Ascending aorta (tissue), 2 donors: ENCODE measurements around the gene NTMT1. TPM values are rescaled to one million over a fixed set of nuclear protein-coding genes. Genes with fewer than 3 reads are reported as not detected.
A peak's percentile ranks its signal among the peaks of the same experiment; 100 is the strongest.

Experiments used
- DNase-seq, 2 donors: peaks; one replicate each; pipeline ENCODE4 v3.0.0-alpha.2; 2019; ENCODE audit warnings: low spot score in 2 of 2
- H3K27ac ChIP-seq, 2 donors: fragments of 200-600 bp; sonication (generic); one replicate each; pipeline ENCODE4 v1.5.1; 2016 to 2017; ENCODE audit warnings: mild to moderate bottlenecking in 1 of 2
- H3K27me3 ChIP-seq: fragments of 200-600 bp; sonication (generic); one replicate; pipeline ENCODE4 v1.5.1; 2017
- H3K36me3 ChIP-seq, 2 donors: fragments of 200-600 bp; sonication (generic); one replicate each; pipeline ENCODE4 v1.5.1; 2016
- H3K4me1 ChIP-seq, 2 donors: fragments of 200-600 bp; sonication (generic); one replicate each; pipeline ENCODE4 v1.5.1; 2016 to 2017; ENCODE audit warnings: mild to moderate bottlenecking in 1 of 2
- H3K4me3 ChIP-seq, 2 donors: fragments of 200-600 bp; sonication (generic); one replicate each; pipeline ENCODE4 v1.5.1; 2016 to 2017; ENCODE audit warnings: mild to moderate bottlenecking in 1 of 2
- H3K9me3 ChIP-seq, 2 donors: fragments of 200-600 bp; sonication (generic); one replicate each; pipeline ENCODE4 v1.5.1; 2016
- intact Hi-C: fragments of 100-400 bp; cut with DNase I; formaldehyde crosslinking; loops from one replicate; pipeline ENCODE4 v1.15.1; 2023
- total RNA-seq: library from RNA; depleted of rRNA; stranded (reverse); fragments of >200 nt; gene quantifications from one replicate; pipeline ENCODE4 v1.1.0, GENCODE V29; 2016
- TF ChIP-seq, protein P1 (sequence below), 3 experiments: fragments of 200-600 bp in 2 of 3; fragments of 450-650 bp in 1 of 3; sonication (generic) in 2 of 3; IDR thresholded peaks; one replicate each; pipeline ENCODE4 v1.5.1; 2016 to 2019; ENCODE audit warnings: antibody characterized with exemption in 3 of 3, mild to moderate bottlenecking in 1 of 3, moderate library complexity in 1 of 3

Gene NTMT1
- total RNA-seq, 1 donor from 2014 or later, result 6.9 TPM

DNA sequence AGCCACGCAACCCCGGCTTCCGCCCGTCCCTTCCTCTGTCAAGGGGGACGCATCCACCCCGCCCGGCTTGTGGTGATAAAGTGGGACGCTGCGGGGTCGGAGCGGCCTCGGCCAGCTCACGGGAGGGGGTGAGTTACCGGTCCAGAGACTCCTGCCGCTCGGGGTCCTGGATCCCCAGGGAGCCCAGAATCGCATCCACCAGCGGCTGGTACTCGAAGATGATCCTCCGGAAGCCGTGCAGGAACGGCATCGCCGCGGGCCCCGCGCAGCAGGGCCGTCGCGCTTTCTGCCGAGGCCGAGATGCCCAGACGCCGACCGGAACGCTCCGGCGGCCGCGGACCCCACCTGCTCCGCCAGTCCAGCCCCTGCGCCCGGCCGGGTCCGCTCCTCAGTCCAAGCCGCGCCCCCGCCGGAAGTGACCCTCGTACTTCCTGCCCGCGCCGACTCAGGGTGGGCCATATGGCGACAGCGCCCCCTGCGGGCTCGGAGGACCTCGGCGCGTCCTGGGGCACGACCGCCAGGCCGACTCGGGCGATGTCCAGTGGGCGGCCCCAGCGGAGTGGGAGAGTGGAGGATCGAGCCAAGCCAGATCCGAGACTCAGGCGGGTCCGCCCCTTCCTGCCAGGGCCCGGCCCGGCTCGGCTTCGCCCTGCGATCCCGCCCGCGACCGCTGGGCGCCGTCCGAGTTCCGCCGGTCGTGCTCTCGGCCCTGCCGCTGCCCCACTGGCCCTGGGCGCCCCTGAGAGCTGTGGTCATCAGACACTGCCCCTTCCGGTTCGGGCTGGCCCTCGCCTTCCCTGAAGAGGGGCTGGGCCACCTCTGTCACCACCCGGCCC is 16.0 kb downstream of the NTMT1 start, which contains the start of gene ASB6:
Gene ASB6 (minus strand): TSS at position 402 of the 836 bp plus-strand sequence. CDS start 152 bp downstream, at position 250.
- TF ChIP-seq, protein P1, sequence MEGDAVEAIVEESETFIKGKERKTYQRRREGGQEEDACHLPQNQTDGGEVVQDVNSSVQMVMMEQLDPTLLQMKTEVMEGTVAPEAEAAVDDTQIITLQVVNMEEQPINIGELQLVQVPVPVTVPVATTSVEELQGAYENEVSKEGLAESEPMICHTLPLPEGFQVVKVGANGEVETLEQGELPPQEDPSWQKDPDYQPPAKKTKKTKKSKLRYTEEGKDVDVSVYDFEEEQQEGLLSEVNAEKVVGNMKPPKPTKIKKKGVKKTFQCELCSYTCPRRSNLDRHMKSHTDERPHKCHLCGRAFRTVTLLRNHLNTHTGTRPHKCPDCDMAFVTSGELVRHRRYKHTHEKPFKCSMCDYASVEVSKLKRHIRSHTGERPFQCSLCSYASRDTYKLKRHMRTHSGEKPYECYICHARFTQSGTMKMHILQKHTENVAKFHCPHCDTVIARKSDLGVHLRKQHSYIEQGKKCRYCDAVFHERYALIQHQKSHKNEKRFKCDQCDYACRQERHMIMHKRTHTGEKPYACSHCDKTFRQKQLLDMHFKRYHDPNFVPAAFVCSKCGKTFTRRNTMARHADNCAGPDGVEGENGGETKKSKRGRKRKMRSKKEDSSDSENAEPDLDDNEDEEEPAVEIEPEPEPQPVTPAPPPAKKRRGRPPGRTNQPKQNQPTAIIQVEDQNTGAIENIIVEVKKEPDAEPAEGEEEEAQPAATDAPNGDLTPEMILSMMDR (IDR thresholded peaks at IDR 0.05), result peak; percentile 97 to 100 (median 100)
- peak within 1 kb of the TSS; percentile 52 to 85 for H3K4me3 ChIP-seq
- peaks cover 24 to 25% of the 10 kb centered on the region in 2 donors for H3K36me3 ChIP-seq
- no peaks in the 10 kb centered on the region for H3K9me3 ChIP-seq
- peaks cover 13 to 23% of the 10 kb centered on the region in 2 donors for H3K4me1 ChIP-seq
- peak; percentile 90 to 99 for DNase-seq
- intact Hi-C loops, result loop anchor here (1.0 to 2.0 kb wide), 6 partner anchors 16 to 141 kb away; partner anchors contain the start of genes NTMT1 and PRRX2
- H3K27me3 ChIP-seq, result no peaks in the 10 kb centered on the region
- peak within 1 kb of the TSS; percentile 84 to 89 for H3K27ac ChIP-seq

DNA sequence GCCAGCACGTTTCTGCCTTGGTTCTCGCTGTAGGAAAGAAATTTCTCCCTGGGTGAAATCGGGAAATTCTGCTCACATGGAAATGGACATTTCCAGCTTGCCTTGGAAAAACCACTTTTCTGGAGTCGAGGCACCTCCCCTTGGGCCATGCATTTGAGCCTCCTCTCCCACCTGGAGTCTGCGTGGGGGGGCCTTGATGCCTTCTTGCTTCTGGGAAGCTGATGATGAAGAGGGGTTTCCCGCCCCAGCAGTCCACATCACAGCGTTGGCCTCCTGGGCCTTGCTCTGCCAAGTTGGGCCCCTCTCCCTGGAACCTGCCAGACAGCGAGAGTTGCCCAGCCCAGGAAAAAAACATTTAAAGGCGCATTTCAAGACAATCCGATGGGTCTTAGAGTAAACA is 17.7 kb downstream of the NTMT1 start:
- H3K27ac ChIP-seq, result no peak overlapping the region
- no peak overlapping the region for H3K4me3 ChIP-seq
- H3K27me3 ChIP-seq, result no peaks in the 10 kb centered on the region
- peaks cover 8% of the 10 kb centered on the region in 2 donors for H3K36me3 ChIP-seq
- intact Hi-C loops, result loop anchor here (2.0 kb wide), 2 partner anchors 21 to 51 kb away; partner anchors contain the start of gene PRRX2
- H3K9me3 ChIP-seq, result no peaks in the 10 kb centered on the region
- peaks cover 14 to 29% of the 10 kb centered on the region in 2 donors for H3K4me1 ChIP-seq
- no peak for DNase-seq
- TF ChIP-seq, protein P1 (IDR thresholded peaks at IDR 0.05), result no peak

DNA sequence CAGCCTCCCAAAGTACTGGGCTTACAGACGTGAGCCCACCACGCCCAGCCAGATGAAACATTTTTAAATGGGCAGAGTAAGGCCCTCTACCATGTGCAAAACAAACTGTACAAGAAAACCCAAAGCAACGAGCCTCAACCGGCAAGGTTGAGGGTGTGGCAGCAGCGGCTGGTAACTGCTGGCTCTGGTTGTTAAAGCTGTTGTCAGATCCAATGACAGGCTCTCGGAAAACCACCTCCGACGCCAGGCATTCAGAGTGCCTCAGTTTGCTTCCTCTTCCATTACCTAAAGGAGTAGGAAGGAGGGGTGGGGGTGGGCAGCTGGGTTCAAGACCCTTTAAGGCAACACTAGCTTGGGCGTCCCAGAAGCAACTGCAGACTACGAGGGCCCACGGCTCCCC is 18.4 kb downstream of the NTMT1 start:
- Histone ChIP-seq H3K27me3 (no peaks in the 10 kb centered on the region), H3K36me3 (peaks cover 1% of the 10 kb centered on the region in 2 donors), H3K4me3 (no peak overlapping the region), H3K9me3 (no peaks in the 10 kb centered on the region), H3K4me1 (peaks cover 16 to 34% of the 10 kb centered on the region in 2 donors), H3K27ac (no peak overlapping the region)
- peak in 1 of 2 donors; percentile 58 for DNase-seq
- intact Hi-C loops, result no loop called here
- TF ChIP-seq, protein P1 (IDR thresholded peaks at IDR 0.05), result no peak

- intact Hi-C loops, result no loop called here
- TF ChIP-seq, protein P1 (IDR thresholded peaks at IDR 0.05), result no peak
- peaks cover 16 to 32% of the 10 kb centered on the region in 2 donors for H3K4me1 ChIP-seq
- no peak overlapping the region for H3K27ac ChIP-seq
- no peak overlapping the region for H3K4me3 ChIP-seq
- H3K9me3 ChIP-seq, result no peaks in the 10 kb centered on the region
- DNase-seq, result no peak
- no peaks in the 10 kb centered on the region for H3K27me3 ChIP-seq
- no peaks in the 10 kb centered on the region for H3K36me3 ChIP-seq
Measured at GRCh38 chr9:129644902-129645301, 18.9 kb downstream of the NTMT1 start.

GRCh38 chr9:129646252-129646651 is 20.3 kb downstream of the NTMT1 start:
- Histone ChIP-seq H3K27me3 (no peaks in the 10 kb centered on the region), H3K36me3 (no peaks in the 10 kb centered on the region), H3K27ac (no peak overlapping the region), H3K9me3 (no peaks in the 10 kb centered on the region), H3K4me3 (no peak overlapping the region), H3K4me1 (peaks cover 4 to 26% of the 10 kb centered on the region in 2 donors)
- DNase-seq, result peak in 1 of 2 donors; percentile 60
- TF ChIP-seq, protein P1 (IDR thresholded peaks at IDR 0.05), result no peak
- intact Hi-C loops, result no loop called here
